A375 (cell line): Measurements from ENCODE around the gene AXL. TPM values are rescaled to one million over a fixed set of nuclear protein-coding genes. Genes with fewer than 3 reads are reported as not detected.

Source experiments
- small RNA-seq: library from RNA; depleted of rRNA; stranded (forward); fragments of <200 nt; gene quantifications from one replicate; pipeline ENCODE3, GENCODE V24; 2014
- total RNA-seq: library from RNA; depleted of rRNA; stranded (reverse); fragments of >200 nt; shearing (Covaris generic); gene quantifications from 2 replicates; pipeline ENCODE4 v1.2.3, GENCODE V29; 2014; rRNA removed

Gene AXL
- 302 and 303 TPM in 2 replicates for total RNA-seq

DNA sequence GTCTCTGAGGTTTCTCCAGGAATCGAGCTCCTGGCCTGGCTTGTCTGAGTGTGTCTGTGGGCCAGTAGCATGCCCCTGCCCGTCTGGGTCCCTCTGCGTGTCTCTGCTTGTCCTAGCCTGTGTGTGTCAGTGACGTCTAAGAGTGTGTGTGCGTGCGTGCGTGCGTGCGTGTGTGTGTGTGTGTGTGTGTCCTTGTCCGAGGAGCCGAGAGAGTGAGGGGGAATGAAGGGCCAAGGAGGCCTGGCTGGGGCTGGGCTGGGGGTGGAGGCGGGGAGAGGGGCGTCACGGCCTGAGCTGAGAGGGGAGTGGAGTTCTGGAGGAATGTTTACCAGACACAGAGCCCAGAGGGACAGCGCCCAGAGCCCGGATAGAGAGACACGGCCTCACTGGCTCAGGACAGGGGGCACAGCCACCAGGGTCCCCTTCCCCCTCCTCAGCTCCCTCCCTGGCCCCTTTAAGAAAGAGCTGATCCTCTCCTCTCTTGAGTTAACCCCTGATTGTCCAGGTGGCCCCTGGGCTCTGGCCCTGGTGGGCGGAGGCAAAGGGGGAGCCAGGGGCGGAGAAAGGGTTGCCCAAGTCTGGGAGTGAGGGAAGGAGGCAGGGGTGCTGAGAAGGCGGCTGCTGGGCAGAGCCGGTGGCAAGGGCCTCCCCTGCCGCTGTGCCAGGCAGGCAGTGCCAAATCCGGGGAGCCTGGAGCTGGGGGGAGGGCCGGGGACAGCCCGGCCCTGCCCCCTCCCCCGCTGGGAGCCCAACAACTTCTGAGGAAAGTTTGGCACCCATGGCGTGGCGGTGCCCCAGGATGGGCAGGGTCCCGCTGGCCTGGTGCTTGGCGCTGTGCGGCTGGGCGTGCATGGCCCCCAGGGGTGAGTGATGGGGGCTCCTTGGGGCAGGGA lies at the start of gene AXL:
Gene AXL (plus strand): TSS at position 609 of the 893 bp plus-strand sequence. CDS start 170 bp downstream, at position 779.

DNA sequence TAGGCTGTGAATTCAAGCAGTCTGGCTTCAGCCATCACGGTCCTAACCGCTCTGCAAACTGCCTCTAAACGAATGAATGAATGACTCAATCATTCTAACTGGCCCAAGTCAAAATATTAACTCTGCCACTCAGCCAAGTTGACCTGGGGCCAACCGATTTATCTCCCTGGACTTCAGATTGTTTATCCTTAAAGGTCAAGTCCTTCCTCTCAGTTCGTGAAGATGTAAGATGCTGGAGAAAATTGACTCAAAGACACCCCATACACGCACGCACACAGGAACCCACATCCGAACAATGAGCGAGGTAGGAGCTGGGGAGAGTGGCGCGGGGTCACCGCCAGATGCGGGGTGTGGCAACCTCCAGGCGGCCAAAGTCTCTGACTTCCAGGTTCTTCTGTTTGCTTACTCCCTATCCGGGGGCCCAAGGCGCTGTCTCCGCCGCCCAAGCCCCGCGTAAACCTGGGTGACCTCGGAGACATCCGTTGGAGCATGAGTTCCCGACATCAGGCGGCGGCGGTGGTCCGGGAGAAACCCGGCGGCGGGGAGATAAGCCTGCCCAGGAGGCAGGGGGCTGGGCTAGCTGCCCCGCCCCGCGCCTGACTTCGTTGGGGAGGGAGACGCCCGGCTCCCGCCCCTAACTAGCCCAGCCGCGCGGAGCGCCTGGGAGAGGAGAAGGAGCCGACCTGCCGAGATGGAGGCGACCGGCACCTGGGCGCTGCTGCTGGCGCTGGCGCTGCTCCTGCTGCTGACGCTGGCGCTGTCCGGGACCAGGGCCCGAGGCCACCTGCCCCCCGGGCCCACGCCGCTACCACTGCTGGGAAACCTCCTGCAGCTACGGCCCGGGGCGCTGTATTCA lies 26.2 kb upstream of the AXL start, which contains the start of gene CYP2S1:
Gene CYP2S1 (plus strand): TSS at position 646 of the 856 bp plus-strand sequence. CDS start 46 bp downstream, at position 692.

GRCh38 chr19:41263850-41264580 lies 45.0 kb downstream of the AXL start, which contains the start of gene HNRNPUL1:
Gene HNRNPUL1, plus strand, starts transcription at chr19:41264372. Its CDS starts 132 bp downstream, at chr19:41264504.

DNA sequence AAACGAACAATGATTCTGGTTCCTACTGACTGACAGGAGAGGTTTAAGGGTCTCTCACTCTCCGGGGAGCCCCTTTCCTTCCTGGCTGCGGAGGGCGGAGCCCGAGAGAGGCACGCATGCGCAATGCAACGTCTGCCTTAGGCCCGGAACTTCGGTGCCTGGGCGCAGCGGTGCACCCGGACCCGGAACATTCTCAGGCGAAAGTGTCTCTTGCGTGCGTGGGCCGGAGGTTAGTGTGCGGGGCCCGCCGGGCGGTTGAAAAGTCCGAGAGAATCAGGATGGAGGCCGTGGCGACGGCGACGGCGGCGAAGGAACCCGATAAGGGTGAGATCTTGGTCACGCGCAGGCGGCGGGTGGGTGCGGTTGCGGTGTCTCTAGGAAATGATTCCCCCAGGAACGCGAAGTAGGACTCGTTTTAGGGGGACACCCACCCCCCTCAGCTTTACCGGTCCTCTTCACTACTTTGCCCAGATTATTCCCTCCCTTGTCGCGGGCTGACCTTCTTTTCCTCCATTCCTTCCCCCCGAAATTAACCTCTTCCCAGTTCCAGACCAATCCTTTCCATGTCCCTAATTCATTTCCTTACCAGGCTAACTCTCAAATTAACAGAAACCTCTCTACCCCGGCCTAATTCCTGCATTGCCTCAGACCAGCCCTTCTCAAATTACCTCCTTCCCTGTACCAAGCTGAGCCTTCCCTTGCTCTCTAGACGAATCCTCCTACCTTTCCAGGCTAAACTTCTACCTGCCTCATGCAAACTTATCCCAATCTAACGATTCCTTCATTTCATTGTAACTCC lies 91.2 kb downstream of the AXL start, which contains the start of gene CCDC97:
Gene CCDC97 (plus strand): TSS at position 140 of the 799 bp plus-strand sequence. CDS start 139 bp downstream, at position 279.

Small RNA genes lying within 50 kb of the gene (small RNA-seq; reads per million reads assigned to genes)
- not detected for gene RN7SL34P

Other genes with a start within 250 kb of the AXL start
- not detected in 2 replicates for gene CYP2B6, start 227.9 kb upstream of the AXL start, total RNA-seq
- not detected in 2 replicates for gene CYP2A13, start 130.8 kb upstream of the AXL start, total RNA-seq
- gene CYP2F1, start 104.8 kb upstream of the AXL start, total RNA-seq, result not detected in 2 replicates
- 0.05 and 0.75 TPM in 2 replicates for gene CYP2S1, start 26.0 kb upstream of the AXL start, total RNA-seq
- 215 and 217 TPM in 2 replicates for gene HNRNPUL1, start 45.1 kb downstream of the AXL start, total RNA-seq
- gene CCDC97, start 90.9 kb downstream of the AXL start, total RNA-seq, result 17.7 and 19.9 TPM in 2 replicates
- 10.7 and 15.3 TPM in 2 replicates for gene TGFB1, start 134.7 kb downstream of the AXL start, total RNA-seq
- 7.2 and 16.3 TPM in 2 replicates for gene B9D2, start 144.9 kb downstream of the AXL start, total RNA-seq
- gene TMEM91, start 157.3 kb downstream of the AXL start, total RNA-seq, result 1.4 and 2.3 TPM in 2 replicates
- gene EXOSC5, start 178.1 kb downstream of the AXL start, total RNA-seq, result 91.0 and 93.2 TPM in 2 replicates
- gene BCKDHA, start 178.6 kb downstream of the AXL start, total RNA-seq, result 103 and 115 TPM in 2 replicates
- gene B3GNT8, start 208.2 kb downstream of the AXL start, total RNA-seq, result not detected in 2 replicates
- gene DMAC2, start 220.7 kb downstream of the AXL start, total RNA-seq, result 32.9 and 35.2 TPM in 2 replicates
- not detected in 2 replicates for gene ERICH4, start 223.9 kb downstream of the AXL start, total RNA-seq